ENCODE data around the gene ST8SIA2.
A peak's percentile ranks its signal among the peaks of the same experiment; 100 is the strongest.

Gene ST8SIA2

DNA sequence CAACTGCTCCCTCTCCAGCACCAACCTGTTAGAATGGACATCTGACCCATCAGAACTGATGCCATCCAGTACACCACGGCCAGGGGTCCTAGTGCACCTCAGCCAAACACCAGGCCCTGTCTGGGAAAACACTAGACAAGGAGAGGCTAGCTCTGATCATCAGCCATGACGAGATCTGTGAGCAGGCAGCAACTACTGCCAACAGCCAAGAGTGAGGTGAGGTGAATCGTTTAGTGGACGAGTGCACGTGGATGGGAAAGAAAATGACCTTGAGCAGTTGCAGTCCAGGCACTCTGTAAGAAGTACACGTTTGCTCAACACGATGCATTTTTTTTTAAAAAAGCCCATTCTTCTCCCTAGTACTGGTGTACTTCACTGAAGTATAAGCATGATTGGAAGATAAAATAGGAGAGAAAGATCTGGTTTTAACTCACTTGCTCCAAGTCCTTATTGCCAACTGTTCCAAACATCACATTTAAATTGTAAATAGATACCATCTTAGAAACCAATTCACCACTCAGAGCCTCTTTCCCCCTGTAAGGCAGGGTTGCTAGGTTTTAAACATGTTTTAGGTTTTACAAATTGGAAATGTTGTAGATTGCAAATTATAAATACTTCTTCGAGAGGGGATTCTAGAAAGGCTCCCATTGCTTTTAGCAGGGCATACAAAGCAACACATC is 5.7 kb downstream of the ST8SIA2 start:
- DNase-seq (ENCODE audit: low read depth), result no peak

DNA sequence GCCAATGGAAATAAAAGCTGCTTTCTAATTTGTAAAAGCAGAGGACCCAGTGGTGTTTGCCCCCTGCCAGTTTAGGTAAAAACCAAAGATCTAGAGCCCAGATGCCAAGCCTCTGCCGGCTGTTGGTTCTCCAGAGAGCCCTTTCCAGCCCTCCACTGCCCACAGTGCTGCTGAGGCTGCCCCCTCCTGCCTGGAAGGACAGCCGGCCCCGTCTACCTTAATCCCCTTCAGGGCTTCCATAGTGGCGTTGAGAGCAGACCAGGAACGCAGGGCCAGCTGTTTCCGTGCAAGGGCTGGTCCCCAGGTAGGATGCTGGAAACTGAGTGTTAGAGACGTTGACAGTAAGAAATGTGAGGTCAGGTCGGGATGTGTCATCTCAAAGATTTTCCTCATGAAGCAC is 6.9 kb downstream of the ST8SIA2 start:
- no peak for DNase-seq (ENCODE audit: low read depth)

DNA sequence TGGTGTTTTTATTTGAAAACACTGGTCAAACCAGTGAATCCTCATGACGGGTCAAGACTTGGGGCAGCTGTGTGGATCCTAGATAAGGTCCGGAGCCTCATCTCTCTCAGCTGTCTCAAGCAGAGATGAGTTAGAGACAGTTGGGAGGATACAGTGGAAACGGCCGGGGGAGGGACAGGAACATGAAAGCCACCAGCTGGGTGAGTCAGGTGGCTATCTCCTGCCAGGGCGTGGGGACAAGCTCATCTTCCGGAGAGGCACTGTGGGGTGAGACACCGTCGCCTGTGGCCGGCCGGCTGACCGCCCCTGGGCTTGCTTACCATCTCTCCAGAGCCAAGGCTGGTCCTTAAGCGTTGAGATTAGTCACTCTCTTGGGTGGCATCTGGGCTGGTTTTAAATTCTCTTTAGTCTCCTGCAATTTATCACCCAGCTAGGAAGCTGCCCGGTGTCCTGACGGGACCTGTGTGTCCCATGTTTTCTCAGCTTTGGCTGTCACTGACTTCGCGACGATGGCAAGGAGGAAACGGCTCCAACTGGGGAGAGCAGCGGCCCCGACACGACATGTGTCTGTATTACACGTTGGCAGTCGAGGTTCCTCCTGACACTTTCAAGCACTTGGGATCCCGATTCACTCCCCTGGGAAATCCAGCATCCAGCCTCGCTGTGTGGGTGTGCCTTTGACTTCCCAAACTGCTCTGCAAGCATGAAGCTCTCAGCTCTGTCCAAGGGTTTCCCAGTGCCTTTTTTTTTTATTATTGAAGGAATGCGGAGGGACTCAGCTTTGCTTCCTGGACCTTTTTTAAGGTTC is 7.5 kb downstream of the ST8SIA2 start:
- DNase-seq (ENCODE audit: low read depth), result no peak

DNA sequence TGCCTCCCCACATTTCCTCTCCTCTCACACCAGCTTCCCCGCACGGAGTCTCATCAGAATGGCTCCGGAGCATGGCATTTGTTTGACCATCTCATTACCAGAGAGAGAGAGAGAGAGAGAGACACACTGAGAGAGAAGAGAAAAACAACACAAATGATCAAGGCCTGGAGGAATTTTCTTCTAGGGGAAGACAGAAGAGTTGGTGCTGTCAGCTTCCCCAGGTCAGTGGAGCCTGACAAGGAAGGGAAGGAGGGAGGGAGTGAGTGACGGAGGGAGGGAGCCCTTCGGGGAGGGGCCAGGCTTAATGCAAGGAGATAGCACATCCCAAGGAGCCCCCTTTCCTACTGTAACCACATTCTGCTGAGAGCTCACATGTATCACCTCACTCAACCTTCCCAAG is 9.1 kb downstream of the ST8SIA2 start:
- no peak for DNase-seq (ENCODE audit: low read depth)

DNA sequence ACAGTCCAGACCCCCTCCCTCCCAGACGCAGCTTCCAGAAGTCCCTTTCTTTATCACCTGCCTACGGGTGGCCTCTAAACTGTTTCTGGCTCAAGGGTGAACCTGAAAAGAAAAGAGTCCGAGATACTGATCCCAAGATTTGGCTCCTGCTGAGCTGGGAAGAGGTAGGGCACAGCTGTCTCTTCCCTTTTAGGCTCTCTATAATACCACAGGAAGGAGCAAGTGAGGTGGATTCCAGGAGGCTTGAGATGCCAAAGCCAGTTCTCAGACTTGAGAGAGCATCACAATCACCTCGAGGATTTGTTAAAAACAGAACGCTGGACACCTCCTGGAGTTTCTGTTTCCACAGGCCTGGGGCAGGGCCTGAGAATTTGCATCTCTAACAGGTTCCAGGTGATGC is 12.3 kb downstream of the ST8SIA2 start:
- no peak for DNase-seq (ENCODE audit: low read depth)

DNA sequence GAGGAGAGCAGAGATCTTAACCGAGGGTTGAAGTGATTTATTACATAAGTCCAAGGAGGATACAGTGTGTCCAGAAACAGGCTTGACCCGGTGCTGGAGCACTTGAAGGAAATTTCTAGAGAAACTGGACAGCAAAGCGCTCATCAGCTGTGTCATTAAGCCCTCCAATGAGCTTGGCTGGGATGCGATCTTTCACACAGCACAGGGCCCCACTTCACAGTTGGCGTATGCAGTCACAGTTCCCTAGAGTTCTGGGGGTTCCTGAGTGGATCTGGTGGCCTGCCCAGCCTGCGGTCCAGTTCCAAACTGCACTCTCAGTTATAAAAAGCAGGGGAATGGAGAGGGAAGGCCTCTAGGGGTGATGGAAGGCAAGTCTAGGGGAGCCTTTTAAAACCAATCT is 13.6 kb downstream of the ST8SIA2 start:
- no peak for DNase-seq (ENCODE audit: low read depth)

DNA sequence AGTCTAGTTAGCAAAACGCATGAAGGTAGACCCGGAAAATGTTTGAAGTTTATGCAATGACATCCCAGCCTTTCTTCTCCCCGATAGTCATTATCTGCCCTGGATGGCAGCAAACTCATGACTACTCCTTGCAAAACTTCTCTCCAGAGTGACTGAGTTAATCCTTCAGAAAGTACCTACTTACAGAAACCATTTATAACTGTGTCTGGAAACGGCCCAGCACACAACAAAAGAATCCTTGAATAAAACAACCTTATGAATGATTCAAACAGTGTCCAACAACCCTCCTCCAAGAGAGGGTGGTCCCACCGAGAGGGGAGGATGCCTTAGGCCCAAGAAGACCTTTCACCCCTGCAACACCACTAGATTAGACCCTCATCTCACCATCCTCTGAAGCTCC is 14.2 kb downstream of the ST8SIA2 start:
- DNase-seq (ENCODE audit: low read depth), result no peak

DNA sequence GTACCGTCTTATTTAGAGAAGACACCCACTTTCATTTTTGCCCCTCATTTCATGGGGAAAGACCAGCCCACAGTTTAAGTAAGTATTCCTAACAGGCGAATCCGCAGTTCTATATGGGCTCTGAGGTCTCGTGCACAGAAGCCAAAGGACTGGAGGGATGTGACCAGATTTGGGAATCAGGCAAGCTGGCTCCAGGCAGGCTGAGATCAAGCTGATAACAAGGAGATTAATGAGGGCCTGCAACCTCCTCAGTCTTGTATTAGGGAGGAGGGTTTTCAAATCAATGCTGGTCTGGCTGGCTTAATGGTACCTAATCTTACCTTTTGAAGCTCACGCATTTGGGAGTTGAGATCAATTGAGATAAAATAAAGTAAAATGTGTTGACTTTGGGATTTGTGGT is 15.3 kb downstream of the ST8SIA2 start:
- no peak for DNase-seq (ENCODE audit: low read depth)

DNA sequence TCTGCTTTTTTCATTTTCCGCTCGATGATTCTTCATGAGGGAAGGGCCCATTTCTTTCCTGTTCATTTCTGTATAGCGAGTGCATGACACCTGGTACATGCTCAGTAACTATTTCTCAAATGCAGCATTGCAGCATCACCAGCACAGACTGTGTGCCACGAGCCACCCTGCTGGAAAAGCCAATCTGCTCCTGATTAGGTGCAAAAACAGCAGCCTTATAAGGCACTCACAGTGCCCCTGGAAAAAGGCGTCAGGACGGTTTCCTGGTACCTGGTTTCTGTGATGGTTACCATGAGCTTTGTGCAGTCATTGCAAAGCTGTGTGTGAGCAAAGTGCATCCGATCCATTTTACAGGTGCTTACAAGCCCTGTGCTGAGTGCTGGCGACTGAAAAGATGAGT is 15.8 kb downstream of the ST8SIA2 start:
- no peak for DNase-seq (ENCODE audit: low read depth)

DNA sequence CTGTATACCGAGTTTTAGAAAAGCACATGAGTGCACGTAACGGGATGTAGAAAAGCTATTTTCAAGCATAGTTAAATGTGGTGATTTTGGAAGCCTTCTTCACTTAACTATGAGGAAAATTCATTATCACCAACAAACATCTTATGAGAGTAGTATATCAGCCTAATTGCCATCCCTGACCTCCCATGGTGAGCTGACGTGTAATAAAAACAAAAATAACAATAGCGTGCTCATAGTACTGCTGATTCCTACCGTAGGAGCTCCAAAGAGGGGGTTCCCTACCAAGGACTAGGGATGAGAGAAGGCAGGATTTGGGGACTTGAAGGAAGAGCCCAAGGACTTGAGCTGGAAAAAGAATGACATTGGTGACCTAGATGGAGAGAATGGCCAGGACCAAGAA is 16.9 kb downstream of the ST8SIA2 start:
- no peak for DNase-seq (ENCODE audit: low read depth)

DNA sequence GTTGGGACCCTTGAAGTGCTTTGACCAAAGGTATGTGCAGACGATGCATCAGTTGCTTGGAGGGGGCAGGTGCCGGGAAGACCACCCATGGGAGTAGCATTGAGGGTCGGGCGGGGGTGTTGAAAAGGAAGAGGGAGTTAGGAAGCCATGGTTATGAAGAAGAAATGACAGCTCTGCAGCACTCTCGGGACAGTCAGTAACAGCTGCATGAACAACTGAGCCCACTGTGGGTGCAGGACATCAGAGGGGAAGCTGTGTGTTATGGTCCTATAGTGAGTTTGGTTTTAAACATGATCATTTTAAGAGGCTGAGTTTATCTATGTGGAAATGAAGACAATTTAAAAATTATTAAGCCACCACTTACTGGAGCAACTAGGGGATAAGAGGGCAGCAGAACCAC is 17.6 kb downstream of the ST8SIA2 start:
- DNase-seq (ENCODE audit: low read depth), result no peak

DNA sequence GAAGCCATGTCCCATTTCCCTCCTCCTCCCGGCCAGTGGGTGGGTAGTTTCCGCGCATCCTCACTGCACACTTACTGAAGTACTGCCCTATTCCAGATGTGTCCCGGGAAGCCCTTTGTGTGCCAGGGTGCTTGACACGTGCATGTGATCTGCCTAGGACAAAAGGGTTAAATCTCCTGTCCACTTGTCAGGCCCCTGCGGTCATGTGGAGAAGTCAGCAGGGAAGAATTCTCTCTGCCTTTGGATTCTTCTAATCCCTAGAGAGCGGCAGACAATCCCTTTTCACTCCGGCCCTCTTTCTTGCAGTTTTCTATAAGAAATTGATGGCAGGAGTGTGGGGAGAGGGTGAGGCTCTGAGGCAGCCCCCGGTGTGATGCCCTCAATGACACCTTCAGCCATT is 19.8 kb downstream of the ST8SIA2 start:
- no peak for DNase-seq (ENCODE audit: low read depth)

DNA sequence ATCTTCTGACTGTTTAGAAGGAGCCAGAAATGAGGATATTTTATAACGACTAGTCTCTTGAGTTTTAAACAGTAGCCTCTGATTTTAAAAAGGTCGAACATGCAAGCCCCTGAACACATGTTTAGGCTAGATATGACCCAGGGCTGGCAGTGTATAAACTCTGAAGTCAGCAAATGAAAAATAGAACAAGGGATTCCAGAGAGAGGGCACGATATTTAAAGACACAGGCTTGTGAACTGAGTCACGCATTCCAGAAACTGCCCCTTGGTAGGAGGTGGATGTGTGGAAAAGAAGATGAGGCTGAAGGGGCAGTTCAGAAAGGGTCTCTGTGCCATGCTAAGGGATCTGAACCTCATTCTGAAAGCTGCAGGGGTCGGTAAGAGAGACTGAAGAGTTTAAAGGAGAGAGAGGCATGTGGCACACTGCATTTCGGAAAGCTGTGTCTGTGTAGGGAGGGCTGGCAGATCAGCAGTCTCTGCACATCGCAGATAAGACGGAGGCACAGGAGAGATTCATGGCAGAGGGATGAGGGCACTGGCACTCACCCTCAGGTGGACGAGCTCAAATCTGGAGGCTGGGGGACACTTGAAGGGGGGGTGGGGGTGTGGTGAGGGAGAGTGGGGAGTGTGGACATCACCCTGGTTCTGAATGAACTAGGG is 22.1 kb downstream of the ST8SIA2 start:
- DNase-seq (ENCODE audit: low read depth), result no peak

DNA sequence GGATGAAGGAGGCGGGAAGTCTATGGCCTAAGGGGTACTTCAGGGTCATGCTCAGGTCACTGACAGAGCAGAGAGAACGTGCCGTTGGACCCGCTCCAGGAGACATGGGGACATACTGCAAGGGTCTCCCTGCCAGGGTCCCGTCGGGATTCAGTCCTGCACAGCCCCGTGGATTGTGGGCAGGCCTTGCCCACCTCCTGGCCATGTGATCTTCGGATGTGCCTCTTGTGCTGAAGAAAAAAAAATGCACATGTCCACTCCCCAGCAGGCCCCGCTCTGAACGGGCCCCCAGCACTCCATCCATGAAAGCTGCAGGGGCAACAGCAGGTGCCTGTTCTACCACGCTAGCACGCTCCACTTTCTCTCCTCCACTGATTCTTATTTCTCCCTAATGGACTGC is 22.9 kb downstream of the ST8SIA2 start:
- DNase-seq (ENCODE audit: low read depth), result no peak

DNA sequence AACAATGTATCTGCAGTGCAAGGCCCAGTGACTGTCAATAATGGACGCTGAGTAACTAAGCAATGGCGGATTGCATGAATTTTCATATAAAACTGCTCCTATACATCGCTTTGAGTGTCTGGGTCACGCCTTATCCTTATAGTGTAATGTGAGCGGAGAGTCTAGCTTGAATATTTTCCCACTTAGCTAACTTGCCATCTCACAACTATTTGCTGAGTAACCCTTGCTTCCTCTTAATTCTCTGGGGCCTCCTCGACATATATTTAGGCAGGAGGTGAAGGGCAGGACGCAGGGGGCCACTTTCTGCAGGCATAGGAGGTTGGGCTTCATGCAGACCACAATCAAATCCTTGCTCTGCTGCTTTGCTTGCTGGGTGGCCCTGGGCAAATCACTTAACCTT is 24.0 kb downstream of the ST8SIA2 start:
- DNase-seq (ENCODE audit: low read depth), result no peak

DNA sequence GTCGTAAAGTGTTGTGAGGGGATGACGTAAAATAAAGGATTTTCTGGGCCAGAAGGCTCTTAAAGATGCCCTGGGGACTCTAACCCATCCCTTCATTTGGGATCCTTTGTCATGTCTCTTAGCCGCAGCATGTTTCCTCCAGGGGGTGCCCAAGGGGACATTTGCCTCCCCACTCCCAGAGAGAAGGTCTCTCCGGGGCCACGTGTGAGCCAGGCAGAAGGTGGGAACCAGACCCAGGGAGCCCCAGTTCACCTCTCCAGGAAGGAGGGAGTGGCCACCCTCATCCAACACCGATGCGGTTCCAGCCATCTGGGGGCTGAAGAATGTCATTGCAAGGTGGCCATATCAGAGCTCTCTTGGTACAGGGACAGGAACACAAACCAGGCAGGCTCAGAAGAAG is 25.2 kb downstream of the ST8SIA2 start:
- DNase-seq (ENCODE audit: low read depth), result no peak

DNA sequence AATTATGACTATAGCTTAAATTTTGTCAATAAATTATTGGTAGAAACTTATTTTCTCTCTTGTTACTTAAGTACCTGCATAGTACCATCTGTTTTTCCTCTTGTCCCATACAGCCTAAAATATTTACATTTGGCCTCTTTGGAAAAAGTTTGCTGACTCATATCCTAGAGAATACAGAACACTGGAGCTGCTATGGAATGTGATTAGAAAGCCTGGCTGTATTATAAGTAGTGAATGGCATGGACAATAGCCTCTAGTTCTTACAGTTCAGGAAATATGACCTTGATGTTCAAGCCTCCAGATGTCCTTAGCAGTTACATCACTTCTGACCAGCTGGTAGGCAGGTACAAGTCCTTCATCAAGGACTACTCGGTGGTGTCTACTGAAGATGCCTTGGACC is 28.3 kb downstream of the ST8SIA2 start:
- no peak for DNase-seq (ENCODE audit: low read depth)

DNA sequence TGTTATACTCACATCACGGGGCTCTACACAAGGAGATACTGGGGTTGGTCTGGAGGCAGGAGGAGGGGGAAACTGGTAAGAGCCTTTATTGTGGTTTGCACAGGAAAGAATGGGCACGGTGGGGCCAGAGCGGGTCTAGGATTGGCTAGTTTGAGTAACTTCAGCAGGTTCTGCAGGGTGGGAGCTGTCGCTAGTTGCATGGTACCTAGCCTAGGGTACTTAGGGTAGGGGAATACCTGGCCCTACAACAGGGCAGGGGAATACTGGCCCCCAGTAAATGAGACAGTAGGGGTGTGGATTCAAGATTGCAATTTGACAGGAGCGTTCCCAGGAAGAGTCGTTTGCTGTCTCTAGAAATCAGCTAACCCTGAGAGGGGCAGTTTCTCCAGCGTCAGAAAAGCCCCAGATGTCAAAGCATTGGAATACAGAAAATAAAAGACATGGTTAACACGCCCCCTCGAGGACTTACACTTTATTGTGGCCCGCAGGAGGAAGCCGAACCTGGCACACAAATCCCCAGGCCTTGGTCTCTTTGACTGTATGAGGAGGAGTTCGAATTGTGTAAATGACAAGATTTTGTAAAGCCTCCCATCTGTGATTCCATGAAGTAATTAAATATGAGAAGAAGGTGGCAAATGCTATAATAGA is 32.0 kb downstream of the ST8SIA2 start:
- DNase-seq (ENCODE audit: low read depth), result no peak

DNA sequence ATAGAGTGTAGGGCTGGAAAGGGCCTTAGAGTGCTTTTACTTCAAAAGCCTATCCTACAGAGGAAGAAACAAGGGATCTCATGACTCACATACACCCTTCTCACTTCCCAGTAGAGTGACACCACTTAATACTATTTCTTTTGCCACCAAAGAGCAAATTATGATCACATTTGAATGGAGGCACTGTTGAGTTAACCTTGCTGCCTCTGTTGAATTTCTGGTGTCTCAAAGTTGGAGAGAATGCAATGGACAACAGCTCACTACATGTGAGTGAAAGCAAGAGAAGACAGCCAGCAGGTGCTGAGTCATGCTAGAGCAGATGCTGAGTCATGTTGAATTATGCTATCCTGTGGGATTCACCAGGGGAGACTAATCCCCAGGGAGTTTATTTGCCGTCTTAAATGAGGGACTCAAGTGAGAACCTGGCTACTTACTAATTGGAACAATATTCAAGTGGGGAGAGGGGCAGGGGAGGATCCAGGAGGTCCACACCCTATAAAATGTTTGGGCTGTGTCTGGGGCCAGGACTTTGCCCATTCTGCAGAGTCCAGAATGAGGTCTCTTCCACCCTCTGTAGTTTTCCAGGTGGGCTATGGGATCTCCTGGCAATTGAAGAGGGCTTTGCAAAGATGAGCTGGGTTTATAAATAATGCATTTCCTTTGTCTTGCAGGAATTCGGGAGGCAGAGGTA is 35.8 kb downstream of the ST8SIA2 start:
- peak; percentile 11 for DNase-seq (ENCODE audit: low read depth)

DNA sequence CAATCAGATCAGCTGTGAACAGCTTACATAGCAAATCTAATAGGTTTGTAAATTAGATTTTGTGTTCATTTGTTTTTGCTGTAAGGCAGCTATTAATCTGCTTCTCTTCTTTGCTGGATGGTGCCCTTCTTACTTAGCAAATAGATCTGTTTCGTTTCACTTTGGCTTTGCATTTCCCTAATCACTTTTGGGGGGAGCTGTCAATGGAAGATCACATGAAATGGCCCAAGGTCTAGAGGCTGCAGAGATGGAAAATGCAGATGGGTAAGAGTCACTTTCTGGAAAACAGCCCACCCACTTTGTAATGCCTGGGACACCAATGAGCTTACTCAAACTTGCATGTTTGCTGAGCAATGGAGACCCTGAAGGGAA is 36.4 kb downstream of the ST8SIA2 start:
- DNase-seq (ENCODE audit: low read depth), result no peak

DNA sequence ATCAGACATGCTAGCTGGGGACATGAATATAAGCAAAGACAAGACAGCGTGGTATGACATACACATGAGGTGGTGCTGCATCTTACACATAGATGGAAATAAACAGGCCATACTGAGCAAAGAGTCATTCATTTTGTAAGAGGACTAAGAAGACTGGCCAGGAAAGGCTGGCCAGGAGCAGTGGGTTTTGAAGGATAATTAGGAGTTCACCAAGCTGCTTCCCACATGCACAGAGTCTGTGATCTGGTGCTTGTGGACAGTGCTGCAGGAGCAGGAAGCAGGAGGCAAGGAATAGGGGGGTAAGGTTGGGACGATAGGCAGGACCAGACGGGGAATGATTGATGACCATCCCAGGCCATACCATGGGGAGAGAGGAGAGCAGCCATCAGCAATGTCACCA is 41.5 kb downstream of the ST8SIA2 start:
- no peak for DNase-seq (ENCODE audit: low read depth)

DNA sequence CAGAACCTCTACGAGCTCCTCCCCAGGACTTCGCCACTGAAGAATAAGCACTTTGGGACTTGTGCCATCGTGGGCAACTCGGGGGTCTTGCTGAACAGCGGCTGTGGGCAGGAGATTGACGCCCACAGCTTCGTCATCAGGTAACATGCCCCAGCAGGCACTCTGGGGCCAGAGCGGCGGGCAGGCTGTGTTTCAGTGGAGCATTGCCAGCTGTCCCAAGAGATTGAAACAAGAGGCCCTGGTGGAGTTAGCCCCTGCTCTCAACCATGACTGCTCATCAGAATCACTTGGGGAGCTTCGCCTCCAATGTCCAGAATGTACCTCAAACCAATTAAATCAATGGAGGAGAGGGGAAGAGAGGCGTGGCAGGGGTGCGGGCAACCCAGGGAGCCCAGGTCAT is 44.8 kb downstream of the ST8SIA2 start:
- no peak for DNase-seq (ENCODE audit: low read depth)

Data from fibroblast of gingiva (primary cell).